GM19372 (cell line): Measurements from ENCODE around the gene POLR2F.
"Not testable (repeated sequence)": the region's sequence is repeated elsewhere in the genome, so short reads cannot be mapped to it uniquely, and the experiment has no call there.

Source experiments
- ATAC-seq: cut with Tn5 transposase; IDR thresholded peaks from one replicate; pipeline ENCODE4 v1.9.1; 2021; ENCODE audit warnings: mild to moderate bottlenecking, low read depth, moderate library complexity; ENCODE audit not compliant: unreplicated experiment

Gene POLR2F

DNA sequence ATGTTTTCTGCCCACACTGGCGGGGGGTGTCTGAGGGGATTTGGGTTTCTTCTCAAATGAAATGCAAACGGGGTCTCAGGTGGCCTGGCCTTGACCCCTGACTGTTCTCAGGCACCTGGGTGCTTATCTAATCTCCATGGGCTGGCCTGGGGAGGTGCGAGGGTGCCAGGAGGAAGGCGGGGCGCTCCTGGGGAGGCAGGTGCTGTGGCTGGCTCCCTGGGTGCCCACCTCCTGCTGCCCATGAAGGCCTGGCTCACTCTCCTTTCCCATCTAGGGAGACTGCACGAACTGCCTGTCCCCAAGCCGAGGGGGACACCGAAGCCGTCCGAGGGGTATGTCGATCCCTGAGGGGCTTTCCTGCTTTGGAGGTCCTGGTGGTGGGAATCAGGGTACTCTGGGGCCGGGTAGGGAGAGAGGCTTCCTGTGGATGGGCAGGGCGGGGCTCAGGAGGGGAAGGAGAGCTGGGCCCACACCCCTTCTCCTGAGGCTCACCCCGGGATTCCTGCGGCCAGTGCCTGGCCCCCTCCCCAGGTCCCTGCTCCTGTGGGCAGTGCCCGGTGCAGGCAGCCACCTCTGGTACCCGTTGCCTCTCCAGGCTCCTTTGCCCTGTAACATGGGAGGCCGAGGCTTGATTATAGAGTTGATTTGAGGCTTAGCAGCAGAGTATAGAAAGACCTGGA, 29.0 kb upstream of the POLR2F start:
- ATAC-seq = no peak

DNA sequence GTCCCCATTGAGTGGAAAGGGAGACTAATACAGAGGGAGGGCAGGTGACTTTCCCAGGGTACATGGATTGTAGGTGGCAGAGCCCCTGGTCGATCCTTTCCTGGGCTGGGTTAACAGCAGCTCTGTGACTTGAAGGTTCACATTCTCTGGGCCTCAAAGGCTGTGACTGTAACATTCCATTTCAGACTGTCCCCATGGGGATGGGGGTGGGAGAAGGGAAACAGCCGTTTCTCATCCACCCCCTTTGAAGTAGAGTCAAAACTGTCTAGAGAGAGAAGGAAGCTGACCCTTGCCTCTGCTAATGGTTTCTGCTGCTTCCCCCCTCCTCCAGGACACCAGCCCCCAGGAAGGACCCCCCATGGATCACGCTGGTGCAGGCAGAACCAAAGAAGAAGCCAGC, 28.2 kb upstream of the POLR2F start:
- ATAC-seq = no peak

DNA sequence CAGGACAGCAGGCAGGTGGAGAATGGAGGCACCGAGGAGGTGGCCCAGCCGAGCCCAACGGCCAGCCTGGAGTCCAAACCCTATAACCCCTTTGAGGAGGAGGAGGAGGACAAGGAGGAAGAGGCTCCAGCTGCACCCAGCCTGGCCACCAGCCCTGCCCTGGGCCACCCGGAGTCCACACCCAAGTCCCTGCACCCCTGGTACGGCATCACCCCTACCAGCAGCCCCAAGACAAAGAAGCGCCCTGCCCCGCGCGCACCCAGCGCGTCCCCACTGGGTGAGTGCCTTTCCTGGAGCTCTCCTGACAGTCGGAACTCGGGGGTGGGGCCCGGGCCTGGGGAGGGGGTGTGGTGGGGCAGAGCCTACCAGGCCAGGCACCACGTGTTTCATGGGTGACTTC, 27.7 kb upstream of the POLR2F start:
- ATAC-seq = no peak

DNA sequence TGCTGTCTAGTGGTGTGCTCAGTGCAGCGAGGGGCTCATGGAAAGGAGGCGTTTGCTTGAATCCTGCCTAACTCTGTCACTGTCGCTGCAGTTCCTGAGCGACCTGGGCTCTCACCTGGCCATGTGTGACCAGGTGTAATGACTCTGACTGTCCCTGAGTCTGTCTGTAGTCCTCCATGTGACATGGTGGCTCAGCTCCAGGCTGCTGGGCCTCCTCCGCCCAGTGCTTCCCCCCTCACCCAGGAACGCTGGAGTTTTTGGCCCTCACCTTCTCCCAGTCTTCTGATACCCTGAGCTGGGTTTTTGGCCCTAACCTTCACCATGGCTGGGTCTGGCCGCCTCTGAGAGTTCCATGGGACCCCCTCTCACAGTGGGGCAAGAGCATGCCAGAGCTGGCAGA, 27.1 kb upstream of the POLR2F start:
- no peak for ATAC-seq

DNA sequence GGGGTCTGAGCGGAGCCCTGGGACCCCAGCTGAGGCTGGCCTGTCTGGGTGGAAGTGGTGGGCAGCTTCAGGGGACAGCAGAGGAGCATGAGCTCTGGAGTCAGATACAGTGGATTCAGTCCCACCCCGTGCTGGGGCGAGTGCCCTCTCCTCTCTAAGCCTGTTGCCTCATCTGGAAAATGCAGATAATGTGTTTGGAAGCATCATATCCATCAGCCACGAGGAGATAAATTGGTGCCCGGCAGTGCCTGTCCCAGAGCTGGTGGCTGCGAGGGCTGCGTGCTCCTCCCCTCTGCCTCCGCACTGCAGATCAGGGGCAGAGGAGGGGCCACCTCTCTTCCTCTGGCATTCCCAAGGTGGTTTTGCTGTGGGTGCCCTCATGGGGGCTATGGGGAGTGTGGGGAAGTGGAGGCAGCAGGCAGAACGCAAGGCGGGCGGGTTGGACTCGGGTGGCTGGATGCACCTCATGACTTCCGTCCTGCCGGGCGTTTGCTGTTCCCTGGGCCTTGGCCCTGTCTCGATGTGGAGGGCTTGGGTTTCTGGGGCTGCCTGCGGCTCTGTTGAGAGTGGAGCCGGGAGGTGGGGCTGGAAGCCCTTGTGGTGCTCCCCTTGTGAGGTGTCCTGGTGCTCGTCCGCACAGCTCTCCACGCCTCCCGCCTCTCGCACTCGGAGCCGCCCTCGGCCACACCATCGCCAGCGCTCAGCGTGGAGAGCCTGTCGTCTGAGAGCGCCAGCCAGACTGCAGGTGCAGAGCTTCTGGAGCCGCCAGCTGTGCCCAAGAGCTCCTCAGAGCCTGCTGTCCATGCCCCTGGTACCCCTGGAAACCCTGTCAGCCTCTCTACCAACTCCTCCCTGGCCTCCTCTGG, 26.5 kb upstream of the POLR2F start:
- no peak for ATAC-seq

DNA sequence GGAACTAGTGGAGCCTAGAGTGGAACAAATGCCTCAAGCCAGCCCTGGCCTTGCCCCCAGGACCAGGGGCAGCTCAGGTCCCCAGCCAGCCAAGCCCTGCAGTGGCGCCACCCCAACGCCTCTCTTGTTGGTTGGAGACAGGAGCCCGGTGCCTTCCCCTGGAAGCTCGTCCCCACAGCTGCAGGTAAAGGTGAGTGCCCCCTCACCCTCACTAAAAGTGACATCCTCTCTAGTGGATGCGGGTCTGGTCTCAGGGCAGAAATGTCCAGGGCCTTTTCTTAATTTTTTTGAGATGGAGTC, 25.9 kb upstream of the POLR2F start:
- ATAC-seq = no peak

DNA sequence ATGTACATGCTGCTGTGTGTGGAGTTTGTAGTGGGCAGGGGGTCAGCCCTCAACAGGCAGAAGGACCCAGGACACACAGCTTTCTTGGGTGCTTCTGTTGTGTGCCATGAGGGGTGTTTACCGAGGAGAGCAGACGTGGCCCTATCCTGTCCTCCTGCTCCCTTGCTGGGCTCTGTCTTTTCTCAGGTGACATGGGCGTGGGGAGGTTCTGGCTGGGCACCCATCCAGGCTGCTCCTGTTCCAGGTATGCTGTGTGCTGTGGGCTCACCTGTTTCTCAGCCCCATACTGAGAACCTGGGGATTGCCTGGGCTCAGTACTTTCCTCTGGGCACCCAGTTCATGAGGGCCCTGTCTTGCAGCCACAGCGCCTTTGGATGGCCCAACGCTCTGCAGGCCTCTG, 24.1 kb upstream of the POLR2F start:
- ATAC-seq = no peak

DNA sequence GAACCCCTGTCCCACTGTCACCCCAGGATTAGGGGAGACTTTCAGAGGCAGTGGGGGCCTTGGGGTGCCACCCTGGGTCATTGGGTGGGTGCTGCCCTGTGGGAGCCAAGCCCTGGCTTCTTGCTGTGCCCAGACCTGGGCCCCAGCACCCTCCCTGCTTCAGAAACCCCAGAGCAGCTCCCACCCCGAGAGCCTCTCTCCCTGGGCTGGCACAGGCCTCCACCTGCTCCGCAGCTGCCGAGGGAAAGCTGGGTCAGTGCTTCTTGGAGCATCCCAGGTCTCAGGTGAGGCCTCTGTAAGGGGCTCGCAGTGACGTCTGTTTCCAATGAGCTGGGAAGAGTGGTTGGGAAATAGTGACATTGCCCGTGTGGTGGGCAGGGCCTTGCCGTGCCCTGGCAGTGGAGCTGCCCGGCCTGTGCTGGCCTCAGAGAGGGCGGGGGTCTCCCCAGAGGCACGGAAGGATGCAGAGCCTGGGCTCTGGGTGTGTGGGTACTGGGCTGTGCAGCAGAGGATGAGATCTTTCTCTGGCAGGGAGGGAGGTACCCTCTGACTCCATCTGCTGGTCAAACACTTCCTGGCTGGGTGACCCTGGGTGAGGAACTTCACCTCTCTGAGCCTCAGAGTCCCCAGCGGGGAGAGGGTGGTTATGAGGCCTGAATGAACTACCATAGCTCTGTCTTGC, 23.1 kb upstream of the POLR2F start:
- ATAC-seq = no peak

DNA sequence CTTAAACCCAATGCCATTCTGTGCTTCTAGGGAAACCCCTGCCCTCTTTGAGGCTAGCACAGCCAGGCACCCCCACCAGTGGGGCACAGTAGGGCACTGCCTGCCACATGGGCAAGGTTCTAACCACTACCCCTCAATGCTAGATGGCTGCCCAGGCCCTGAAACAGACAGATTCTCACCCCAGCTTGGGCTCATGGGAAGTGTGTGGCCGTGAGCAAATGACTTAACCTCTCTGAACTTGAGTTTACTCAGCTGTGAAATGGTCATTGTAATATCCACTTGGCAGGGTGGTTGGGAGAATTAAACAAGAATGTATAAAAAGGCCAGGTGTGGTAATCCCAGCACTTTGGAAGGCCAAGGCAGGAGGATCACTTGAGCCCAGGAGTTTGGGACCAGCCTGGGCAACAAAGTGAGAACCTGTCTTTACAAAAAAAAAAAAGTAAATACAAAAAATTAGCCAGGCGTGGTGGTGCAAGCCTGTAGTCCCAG, 22.5 kb upstream of the POLR2F start:
- ATAC-seq = no peak

DNA sequence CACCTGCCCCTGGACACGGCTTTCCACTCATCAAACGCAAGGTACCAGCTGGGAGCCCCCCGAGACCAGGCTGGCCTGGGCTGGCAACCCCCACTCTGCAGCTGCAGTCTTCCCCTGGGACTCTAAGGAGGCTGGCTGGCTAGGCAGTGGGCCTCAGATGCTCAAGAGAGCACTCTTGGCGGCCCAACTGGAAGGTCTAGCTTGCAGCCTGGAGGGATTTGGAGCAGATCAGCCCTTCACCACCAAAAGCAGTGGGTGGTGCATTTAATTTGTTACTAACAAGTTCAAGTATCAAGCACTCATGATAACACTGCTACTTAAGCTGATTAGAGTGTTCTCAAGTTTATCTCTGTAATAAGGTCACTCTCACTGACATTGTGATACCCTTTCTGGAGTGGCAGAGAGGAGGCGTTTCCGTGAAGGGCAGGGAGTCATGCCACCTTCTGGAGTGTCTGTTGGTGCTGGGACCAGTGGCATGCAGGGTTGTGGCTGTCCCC, 21.6 kb upstream of the POLR2F start:
- ATAC-seq = no peak

DNA sequence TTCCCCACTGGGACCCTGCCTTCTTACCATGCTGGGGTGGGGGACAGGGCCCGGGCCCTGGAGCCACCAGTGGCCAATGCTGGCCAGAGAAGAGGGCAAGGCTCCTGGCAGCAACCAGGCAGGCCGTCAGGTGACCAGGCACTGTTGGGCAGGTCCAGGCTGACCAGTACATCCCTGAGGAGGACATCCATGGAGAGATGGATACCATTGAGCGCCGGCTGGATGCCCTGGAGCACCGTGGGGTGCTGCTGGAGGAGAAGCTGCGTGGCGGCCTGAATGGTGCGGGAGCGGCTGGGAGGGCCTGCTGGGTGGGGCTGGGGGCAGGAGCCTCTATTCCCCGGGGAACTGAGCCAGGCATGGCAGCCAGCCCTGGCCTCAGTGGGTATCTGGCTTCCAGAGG, 21.1 kb upstream of the POLR2F start:
- no peak for ATAC-seq

DNA sequence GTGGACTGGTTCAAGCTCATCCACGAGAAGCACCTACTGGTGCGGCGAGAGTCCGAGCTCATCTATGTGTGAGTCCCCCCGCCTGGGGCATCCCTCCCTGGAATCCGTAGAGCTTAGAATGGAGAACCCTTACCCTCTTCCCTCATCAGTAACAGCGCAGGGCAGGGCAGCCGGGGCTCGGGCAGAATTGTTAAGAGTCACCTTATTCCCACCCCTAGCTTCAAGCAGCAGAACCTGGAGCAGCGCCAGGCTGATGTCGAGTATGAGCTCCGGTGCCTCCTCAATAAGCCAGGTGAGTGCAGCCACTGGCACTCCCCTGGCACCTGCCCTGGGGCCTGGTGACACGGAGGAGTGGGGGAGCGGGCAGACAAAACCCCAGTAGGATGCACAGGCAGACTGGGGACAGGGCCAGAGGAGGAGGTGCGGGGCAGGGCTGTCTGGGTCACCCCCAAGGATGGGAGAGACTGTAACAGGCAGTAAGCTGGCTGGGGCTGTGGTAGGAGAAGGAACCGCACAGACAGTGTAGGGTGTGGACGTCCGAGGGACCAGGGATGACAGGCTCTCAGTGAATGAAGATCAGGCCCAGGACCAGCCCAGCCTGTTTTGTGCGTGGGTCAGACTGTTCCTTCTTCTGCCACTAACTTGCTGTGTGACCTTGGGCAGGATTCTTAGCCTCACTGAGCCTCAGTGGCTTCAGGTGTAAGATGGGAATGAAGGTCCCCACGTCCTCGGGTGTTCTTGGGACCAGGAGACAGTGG, 20.5 kb upstream of the POLR2F start:
- no peak for ATAC-seq

DNA sequence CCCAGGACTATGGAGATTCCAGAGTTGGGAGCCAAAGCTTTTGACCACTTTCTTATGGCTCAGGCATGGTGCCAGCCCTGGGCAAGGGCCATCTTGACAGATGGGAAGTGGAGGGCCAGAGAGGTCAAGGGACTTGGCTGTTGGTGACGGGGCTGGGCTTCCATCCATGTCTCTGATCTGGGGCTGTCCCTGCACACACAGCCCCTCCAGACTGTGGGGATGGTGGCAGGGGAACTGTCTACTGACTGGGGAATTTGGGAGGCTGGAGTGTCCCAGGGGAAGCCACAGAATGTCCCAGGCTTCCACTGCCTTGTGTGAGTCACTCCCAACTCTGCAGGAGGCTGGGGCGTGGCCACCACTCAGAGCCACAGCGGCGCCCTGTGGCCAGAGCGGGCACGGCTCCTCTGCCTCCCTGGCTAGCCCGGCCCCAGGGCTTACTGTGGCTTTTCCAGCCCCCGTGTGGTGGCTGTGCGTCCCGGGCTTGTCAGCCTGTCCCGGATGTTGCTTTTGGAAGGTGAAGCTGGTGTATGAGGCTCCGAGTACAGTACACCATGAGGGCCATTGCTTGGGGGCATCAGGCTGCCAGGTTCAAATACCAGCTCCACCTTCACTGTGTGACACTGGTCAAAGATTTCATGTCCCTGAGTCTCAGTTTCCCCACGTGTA, 19.7 kb upstream of the POLR2F start:
- ATAC-seq = no peak

DNA sequence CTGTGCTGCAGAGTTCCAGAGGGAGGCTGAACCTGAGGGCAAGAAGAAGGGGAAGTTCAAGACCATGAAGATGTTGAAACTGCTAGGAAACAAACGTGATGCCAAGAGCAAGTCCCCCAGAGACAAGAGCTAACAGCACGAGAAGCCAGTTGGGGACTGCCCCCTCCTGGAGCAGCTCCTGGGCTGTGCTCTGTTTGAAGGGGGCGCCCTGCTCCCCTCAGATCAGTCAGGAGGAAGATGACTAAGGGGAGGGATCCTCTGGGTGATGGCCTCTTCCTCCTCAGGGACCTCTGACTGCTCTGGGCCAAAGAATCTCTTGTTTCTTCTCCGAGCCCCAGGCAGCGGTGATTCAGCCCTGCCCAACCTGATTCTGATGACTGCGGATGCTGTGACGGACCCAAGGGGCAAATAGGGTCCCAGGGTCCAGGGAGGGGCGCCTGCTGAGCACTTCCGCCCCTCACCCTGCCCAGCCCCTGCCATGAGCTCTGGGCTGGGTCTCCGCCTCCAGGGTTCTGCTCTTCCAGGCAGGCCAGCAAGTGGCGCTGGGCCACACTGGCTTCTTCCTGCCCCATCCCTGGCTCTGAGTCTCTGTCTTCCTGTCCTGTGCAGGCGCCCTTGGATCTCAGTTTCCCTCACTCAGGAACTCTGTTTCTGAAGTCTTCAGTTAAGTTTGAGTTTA, 12.7 kb upstream of the POLR2F start:
- no peak for ATAC-seq

DNA sequence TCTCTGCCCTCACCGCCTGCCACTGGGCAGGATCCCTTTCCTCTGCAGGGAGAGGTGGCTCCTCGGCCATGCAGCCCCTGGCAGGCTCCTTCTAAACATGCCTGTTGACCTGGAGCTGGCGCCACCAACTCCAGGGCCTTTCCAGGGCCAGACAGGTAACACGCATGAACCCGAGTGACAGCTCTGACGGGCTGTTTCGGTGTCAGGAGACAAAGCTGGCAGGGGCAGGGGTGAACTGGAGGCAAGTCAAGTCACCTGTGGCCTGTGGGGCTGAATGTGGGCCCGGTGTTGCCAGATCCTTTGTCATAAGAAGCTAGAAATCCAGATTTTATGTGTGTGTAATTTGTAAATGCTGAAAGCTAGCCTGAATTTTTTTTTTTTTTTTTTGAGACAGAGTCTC, 11.4 kb upstream of the POLR2F start:
- no peak for ATAC-seq

DNA sequence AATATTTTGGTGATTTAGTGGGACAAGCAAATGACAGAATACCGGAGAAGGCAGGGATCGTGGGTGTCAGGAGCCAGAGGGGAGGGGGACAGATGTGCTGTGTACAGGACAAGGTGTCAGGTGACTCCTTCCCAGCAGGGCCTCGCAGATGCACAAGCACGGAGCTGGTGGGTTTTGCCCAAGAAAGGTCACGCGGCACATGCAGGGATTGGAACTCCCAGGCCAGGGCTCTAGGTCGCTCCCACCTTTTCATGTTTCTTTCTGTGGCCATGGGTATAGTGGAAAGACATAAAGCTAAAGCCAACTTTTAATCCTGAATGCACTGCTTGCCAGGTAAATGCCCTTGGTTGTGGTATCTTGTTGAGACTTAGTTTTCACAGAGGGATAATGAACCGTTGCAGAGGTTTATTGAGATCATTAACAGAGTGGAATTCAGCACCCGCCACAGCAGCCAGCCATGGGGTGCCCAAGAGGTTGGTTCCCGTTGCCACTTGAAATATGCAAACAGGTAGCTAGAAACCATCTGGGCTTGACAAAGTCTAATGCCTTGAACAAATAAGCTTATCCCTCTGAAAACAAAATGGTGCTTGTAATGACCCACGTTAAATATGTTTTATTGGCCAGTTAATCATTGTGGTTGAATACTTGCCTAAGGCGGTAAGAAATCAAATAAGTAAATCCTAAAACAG, 10.2 kb upstream of the POLR2F start:
- no peak for ATAC-seq

DNA sequence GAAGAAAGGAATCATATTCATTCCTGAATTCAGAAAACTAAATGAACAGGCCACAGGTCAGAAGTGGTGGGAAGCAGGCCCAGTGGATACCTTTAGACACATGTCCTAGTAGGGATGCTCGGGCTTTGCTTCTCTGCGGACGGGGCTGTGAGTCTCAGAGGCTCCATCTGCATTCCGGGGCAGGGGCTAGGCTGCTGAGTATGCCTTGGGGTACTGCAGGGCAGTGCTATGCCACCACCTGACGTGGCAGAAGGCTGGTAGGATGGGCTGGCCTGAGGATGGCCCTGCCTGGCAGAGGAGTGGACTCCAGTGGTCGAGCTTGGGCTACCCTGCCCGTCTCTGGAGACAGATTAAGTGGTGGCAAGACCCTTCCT, 9.7 kb upstream of the POLR2F start:
- no peak for ATAC-seq

DNA sequence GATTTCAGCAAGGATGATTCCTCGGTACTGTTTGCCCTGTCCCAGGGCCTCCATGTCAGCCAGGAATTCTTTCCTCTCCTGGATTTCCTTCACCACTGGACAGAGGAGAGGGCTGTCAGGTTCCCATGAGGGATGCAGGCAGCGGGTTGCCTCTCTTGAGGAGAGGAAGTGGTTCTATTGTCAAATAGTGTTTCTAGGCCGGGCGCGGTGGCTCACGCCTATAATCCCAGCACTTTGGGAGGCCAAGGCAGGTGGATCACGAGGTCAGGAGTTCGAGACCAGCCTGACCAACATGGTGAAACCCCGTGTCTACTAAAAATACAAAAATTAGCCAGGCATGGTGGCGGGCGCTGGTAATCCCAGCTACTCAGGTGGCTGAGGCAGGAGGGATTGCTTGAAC, 9.1 kb upstream of the POLR2F start:
- not testable (repeated sequence) for ATAC-seq

DNA sequence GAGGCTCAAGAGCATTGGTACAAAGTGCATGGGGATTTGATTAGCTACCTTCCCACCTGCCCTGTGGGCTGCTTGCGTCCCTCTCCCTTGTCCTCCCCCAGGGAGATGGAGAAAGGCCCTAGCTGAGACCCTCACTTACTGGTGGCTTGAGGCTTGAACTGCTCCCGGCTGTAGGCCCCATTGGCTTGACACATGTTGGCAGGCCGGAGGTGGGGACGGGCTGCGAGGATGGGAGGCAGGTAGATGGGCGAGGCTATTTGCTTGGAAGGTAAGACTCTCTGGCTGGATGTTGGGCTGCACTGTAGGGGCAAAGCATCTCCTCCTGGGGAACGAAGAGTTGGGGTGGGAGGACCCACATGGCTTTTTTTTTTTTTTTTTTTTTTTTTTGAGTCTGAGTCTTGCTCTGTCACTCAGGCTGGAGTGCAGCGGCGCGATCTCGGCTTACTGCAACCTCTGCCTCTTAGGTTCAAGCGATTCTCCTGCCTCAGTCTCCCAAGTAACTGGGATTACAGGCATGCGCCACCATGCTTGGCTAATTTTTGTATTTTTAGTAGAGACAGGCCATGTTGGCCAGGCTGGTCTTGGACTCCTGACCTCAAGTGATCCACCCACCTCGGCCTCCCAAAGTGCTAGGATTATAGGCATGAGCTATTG, 6.2 kb upstream of the POLR2F start:
- not testable (repeated sequence) for ATAC-seq
